Mesendoderm (in vitro differentiated cells): Measurements from ENCODE around the gene TMEM131.

ENCODE experiments used
- DNase-seq: peaks from one replicate; pipeline ENCODE4 v3.0.0; 2013
- H2AK5ac ChIP-seq: 2 replicates; pipeline ENCODE4 v1.6.1; 2013; ENCODE audit warnings: low read length, inconsistent platforms
- H2BK120ac ChIP-seq: 2 replicates; pipeline ENCODE4 v1.6.1; 2013; ENCODE audit warnings: low read depth, mild to moderate bottlenecking, low read length, moderate library complexity, mixed read lengths
- H2BK15ac ChIP-seq: replicated peaks from 2 replicates; pipeline ENCODE4 v1.6.1; 2013; ENCODE audit warnings: low read depth, mild to moderate bottlenecking, moderate library complexity
- H2BK5ac ChIP-seq: 2 replicates; pipeline ENCODE4 v1.6.1; 2013; ENCODE audit warnings: low read length, inconsistent platforms
- H3K18ac ChIP-seq: 2 replicates; pipeline ENCODE4 v1.6.1; 2013; ENCODE audit warnings: mild to moderate bottlenecking, low read length, mixed read lengths
- H3K23ac ChIP-seq: one replicate; pipeline ENCODE4 v1.6.1; 2013; ENCODE audit warnings: low read length
- H3K27ac ChIP-seq: 2 replicates; pipeline ENCODE4 v1.5.1; 2013; ENCODE audit warnings: low read depth, mild to moderate bottlenecking, inconsistent platforms, low read length, moderate library complexity
- H3K27me3 ChIP-seq: 2 replicates; pipeline ENCODE4 v1.6.1; 2013; ENCODE audit warnings: low read length, control low read depth, mild to moderate bottlenecking, inconsistent platforms; ENCODE audit not compliant: insufficient read depth, poor library complexity
- H3K36me3 ChIP-seq: 2 replicates; pipeline ENCODE4 v1.6.1; 2013; ENCODE audit warnings: low read length, inconsistent platforms; ENCODE audit not compliant: control insufficient read depth, insufficient read depth
- H3K4ac ChIP-seq: one replicate; pipeline ENCODE4 v1.6.1; 2013; ENCODE audit warnings: low read depth, mild to moderate bottlenecking, low read length, moderate library complexity
- H3K4me1 ChIP-seq: 2 replicates; pipeline ENCODE4 v1.6.1; 2013; ENCODE audit warnings: low read depth, low read length, inconsistent platforms; ENCODE audit not compliant: control insufficient read depth
- H3K4me2 ChIP-seq: 2 replicates; pipeline ENCODE4 v1.6.1; 2013; ENCODE audit warnings: low read length
- H3K4me3 ChIP-seq: 2 replicates; pipeline ENCODE4 v1.5.1; 2013; ENCODE audit warnings: mild to moderate bottlenecking, low read length
- H3K56ac ChIP-seq: one replicate; pipeline ENCODE4 v1.6.1; 2013; ENCODE audit warnings: low read length
- H3K79me1 ChIP-seq: 2 replicates; pipeline ENCODE4 v1.6.1; 2013; ENCODE audit warnings: low read length, inconsistent platforms
- H3K79me2 ChIP-seq: 2 replicates; pipeline ENCODE4 v1.6.1; 2013; ENCODE audit warnings: mild to moderate bottlenecking, low read length; ENCODE audit not compliant: control insufficient read depth, insufficient read depth
- H3K9ac ChIP-seq: 2 replicates; pipeline ENCODE4 v1.6.1; 2013; ENCODE audit warnings: low read length, inconsistent platforms
- H4K5ac ChIP-seq: one replicate; pipeline ENCODE4 v1.6.1; 2013; ENCODE audit warnings: low read length
- H4K8ac ChIP-seq: one replicate; pipeline ENCODE4 v1.6.1; 2013; ENCODE audit warnings: low read depth, mild to moderate bottlenecking, control low read depth, low read length, moderate library complexity
- WGBS: extraction: QIAGEN DNeasy Blood & Tissue Kit; methylation state at CpG from one replicate; pipeline ENCODE4 v1.1.7; 2013; ENCODE audit warnings: low lambda C conversion rate, missing lambda C conversion rate; ENCODE audit not compliant: insufficient coverage; ENCODE audit errors: extremely low coverage; 5-methylcytosine and 5-hydroxymethylcytosine counted together

TMEM131 gene

GRCh38 chr2:97754690-97755346, 240.9 kb downstream of the TMEM131 start:
- Histone ChIP-seq H3K27ac (no peak overlapping the region), H3K4ac (no peak overlapping the region), H2BK15ac (no peak overlapping the region), H3K4me1 (peaks cover 2% of the 10 kb centered on the region), H4K8ac (no peak overlapping the region), H3K4me3 (no peak overlapping the region), H3K36me3 (peaks cover 2% of the 10 kb centered on the region), H4K5ac (no peak overlapping the region), H2AK5ac (no peak overlapping the region), H3K79me1 (no peaks in the 10 kb centered on the region), H3K9ac (no peak overlapping the region), H3K56ac (no peak overlapping the region), H3K18ac (no peak overlapping the region), H3K4me2 (no peak overlapping the region), H3K79me2 (no peaks in the 10 kb centered on the region), H3K27me3 (no peaks in the 10 kb centered on the region), H3K23ac (no peak overlapping the region), H2BK120ac (no peak overlapping the region), H2BK5ac (no peak overlapping the region)
- no CpG with 5 or more reads among the region's 12 CpGs for WGBS
- no peak for DNase-seq

GRCh38 chr2:97752342-97753334, 243.1 kb downstream of the TMEM131 start:
- 100% methylated on average over 1 of the region's 3 CpGs for WGBS
- H3K79me1 ChIP-seq = no peaks in the 10 kb centered on the region
- no peak overlapping the region for H4K5ac ChIP-seq
- no peaks in the 10 kb centered on the region for H3K79me2 ChIP-seq
- H3K56ac ChIP-seq = no peak overlapping the region
- H3K4me3 ChIP-seq = no peak overlapping the region
- no peak overlapping the region for H3K4me2 ChIP-seq
- no peak overlapping the region for H2BK5ac ChIP-seq
- H2BK15ac ChIP-seq = no peak overlapping the region
- H3K27me3 ChIP-seq = no peaks in the 10 kb centered on the region
- H3K23ac ChIP-seq = no peak overlapping the region
- H4K8ac ChIP-seq = no peak overlapping the region
- H2BK120ac ChIP-seq = no peak overlapping the region
- H3K9ac ChIP-seq = no peak overlapping the region
- H3K36me3 ChIP-seq = no peaks in the 10 kb centered on the region
- no peak overlapping the region for H3K27ac ChIP-seq
- H3K4me1 ChIP-seq = peaks cover 2% of the 10 kb centered on the region
- no peak overlapping the region for H3K4ac ChIP-seq
- H3K18ac ChIP-seq = no peak overlapping the region
- DNase-seq = no peak
- H2AK5ac ChIP-seq = no peak overlapping the region

- H3K9ac ChIP-seq = no peak overlapping the region
- no peak overlapping the region for H2BK5ac ChIP-seq
- DNase-seq = peak; percentile 47
- H3K23ac ChIP-seq = no peak overlapping the region
- H3K27me3 ChIP-seq = no peaks in the 10 kb centered on the region
- H3K36me3 ChIP-seq = no peaks in the 10 kb centered on the region
- no peaks in the 10 kb centered on the region for H3K79me2 ChIP-seq
- no peak overlapping the region for H2BK120ac ChIP-seq
- H3K79me1 ChIP-seq = no peaks in the 10 kb centered on the region
- no peak overlapping the region for H4K5ac ChIP-seq
- H3K27ac ChIP-seq = no peak overlapping the region
- no peak overlapping the region for H3K4me2 ChIP-seq
- H4K8ac ChIP-seq = no peak overlapping the region
- H3K4ac ChIP-seq = no peak overlapping the region
- no CpG with 5 or more reads among the region's 3 CpGs for WGBS
- H3K18ac ChIP-seq = no peak overlapping the region
- no peak overlapping the region for H2AK5ac ChIP-seq
- peaks cover 2% of the 10 kb centered on the region for H3K4me1 ChIP-seq
- no peak overlapping the region for H3K4me3 ChIP-seq
- peak overlapping the region; percentile 44 for H3K56ac ChIP-seq
- no peak overlapping the region for H2BK15ac ChIP-seq
Measured at GRCh38 chr2:97751752-97752151, 244.0 kb downstream of the TMEM131 start.

GRCh38 chr2:97750017-97750416, 245.7 kb downstream of the TMEM131 start:
- no peak overlapping the region for H4K5ac ChIP-seq
- H3K4me3 ChIP-seq = no peak overlapping the region
- no peak overlapping the region for H3K23ac ChIP-seq
- H2BK5ac ChIP-seq = no peak overlapping the region
- no peaks in the 10 kb centered on the region for H3K79me1 ChIP-seq
- WGBS = no CpG with 5 or more reads among the region's 4 CpGs
- no peak overlapping the region for H2BK120ac ChIP-seq
- H3K27me3 ChIP-seq = no peaks in the 10 kb centered on the region
- H3K9ac ChIP-seq = no peak overlapping the region
- no peak overlapping the region for H3K56ac ChIP-seq
- no peak overlapping the region for H3K18ac ChIP-seq
- no peak overlapping the region for H3K4me2 ChIP-seq
- no peak overlapping the region for H4K8ac ChIP-seq
- no peaks in the 10 kb centered on the region for H3K79me2 ChIP-seq
- no peak overlapping the region for H2AK5ac ChIP-seq
- H2BK15ac ChIP-seq = no peak overlapping the region
- peaks cover 2% of the 10 kb centered on the region for H3K4me1 ChIP-seq
- H3K36me3 ChIP-seq = no peaks in the 10 kb centered on the region
- no peak for DNase-seq
- no peak overlapping the region for H3K27ac ChIP-seq
- no peak overlapping the region for H3K4ac ChIP-seq

- Histone ChIP-seq H3K4me3 (no peak overlapping the region), H3K9ac (no peak overlapping the region), H2AK5ac (no peak overlapping the region), H2BK15ac (no peak overlapping the region), H3K18ac (no peak overlapping the region), H3K4me1 (peaks cover 2% of the 10 kb centered on the region), H3K36me3 (no peaks in the 10 kb centered on the region), H3K56ac (no peak overlapping the region), H3K4ac (no peak overlapping the region), H3K23ac (no peak overlapping the region), H3K27ac (no peak overlapping the region), H3K79me1 (no peaks in the 10 kb centered on the region), H3K79me2 (no peaks in the 10 kb centered on the region), H3K27me3 (no peaks in the 10 kb centered on the region), H2BK120ac (no peak overlapping the region), H2BK5ac (no peak overlapping the region), H4K5ac (no peak overlapping the region), H3K4me2 (no peak overlapping the region), H4K8ac (no peak overlapping the region)
- WGBS = no CpG with 5 or more reads among the region's 5 CpGs
- DNase-seq = peak; percentile 37
Measured at GRCh38 chr2:97749581-97749980, 246.2 kb downstream of the TMEM131 start.
